Keratinocyte (primary cell): Measurements from ENCODE around the gene PRKCZ.

ENCODE experiments used
- EZH2 ChIP-seq: IDR thresholded peaks from one replicate; pipeline ENCODE4 v1.6.1; 2012; ENCODE audit warnings: inconsistent platforms, mild to moderate bottlenecking, low read length, moderate library complexity
- TF ChIP-seq, protein P1 (sequence below), 3 experiments: IDR thresholded peaks in 1 of 3; conservative IDR thresholded peaks in 1 of 3; optimal IDR thresholded peaks in 1 of 3; 2 replicates in 2 of 3; 3 replicates in 1 of 3; pipeline versions ENCODE3 to v1.5.1; 2011; ENCODE audit warnings: low read length in 3 of 3, mild to moderate bottlenecking in 3 of 3, moderate library complexity in 2 of 3, control low read depth in 1 of 3, inconsistent platforms in 1 of 3; ENCODE audit not compliant: insufficient read depth in 2 of 3; ENCODE audit errors: extremely low read depth in 1 of 3

DNA sequence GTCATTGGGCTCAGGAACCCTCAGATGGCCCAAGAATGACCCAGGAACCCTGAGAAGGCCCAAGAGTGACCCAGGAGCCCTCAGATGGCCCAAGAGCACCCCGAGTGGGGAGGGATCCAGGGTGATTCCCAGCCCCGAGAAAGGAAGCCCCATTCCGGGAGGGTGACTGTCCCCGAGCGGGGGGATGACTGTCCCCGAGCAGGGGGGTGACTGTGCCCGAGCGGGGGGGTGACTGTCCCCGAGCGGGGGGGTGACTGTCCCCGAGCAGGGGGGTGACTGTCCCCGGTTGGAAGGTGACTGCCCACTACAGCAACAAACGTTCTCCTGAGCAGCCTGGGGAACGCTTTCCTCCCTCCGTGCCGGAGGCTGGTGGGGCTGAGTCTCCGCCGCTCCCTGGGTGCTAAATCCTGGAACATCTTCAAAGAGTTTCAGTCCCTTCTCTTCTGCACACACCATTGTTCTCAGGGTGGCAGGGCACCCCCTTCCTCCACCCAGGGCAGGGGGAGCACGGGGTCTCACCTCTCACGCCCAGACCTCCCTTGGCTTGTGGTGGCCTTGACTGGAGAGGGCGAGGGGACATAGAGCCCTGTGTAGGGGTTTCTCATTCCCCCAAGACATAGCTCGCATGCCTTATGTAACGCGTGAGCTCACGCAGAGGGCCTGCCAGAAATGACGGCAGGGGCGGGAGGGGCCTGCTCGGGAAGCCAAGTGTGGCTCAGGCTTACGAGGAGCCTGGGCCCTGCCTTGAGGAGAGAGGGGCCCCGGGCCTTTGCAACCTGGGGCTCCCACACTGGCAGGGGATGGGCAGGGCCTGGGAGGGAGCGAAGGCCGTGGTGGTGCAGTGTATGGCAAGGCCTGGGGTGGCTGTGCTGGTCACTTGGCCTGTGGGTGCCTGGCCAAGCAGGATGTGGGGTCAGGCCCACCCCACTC is 163.6 kb downstream of the PRKCZ start:
- TF ChIP-seq, protein P1, sequence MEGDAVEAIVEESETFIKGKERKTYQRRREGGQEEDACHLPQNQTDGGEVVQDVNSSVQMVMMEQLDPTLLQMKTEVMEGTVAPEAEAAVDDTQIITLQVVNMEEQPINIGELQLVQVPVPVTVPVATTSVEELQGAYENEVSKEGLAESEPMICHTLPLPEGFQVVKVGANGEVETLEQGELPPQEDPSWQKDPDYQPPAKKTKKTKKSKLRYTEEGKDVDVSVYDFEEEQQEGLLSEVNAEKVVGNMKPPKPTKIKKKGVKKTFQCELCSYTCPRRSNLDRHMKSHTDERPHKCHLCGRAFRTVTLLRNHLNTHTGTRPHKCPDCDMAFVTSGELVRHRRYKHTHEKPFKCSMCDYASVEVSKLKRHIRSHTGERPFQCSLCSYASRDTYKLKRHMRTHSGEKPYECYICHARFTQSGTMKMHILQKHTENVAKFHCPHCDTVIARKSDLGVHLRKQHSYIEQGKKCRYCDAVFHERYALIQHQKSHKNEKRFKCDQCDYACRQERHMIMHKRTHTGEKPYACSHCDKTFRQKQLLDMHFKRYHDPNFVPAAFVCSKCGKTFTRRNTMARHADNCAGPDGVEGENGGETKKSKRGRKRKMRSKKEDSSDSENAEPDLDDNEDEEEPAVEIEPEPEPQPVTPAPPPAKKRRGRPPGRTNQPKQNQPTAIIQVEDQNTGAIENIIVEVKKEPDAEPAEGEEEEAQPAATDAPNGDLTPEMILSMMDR (optimal IDR thresholded peaks at IDR 0.05 in 1 of 3, IDR thresholded peaks at IDR 0.05 in 1 of 3, conservative IDR thresholded peaks at IDR 0.05 in 1 of 3; ENCODE audit: extremely low read depth in 1 of 3, insufficient read depth in 2 of 3, low read length in 3 of 3): no peak
- TF ChIP-seq EZH2: no peak
